Suprapubic skin (tissue), 4 donors: ENCODE results near the gene UBN1. TPM values are rescaled to one million over a fixed set of nuclear protein-coding genes. Genes with fewer than 3 reads are reported as not detected.

Source experiments
- DNase-seq, 2 donors: peaks; one replicate each; pipeline ENCODE4 v3.0.0-alpha.2; 2019; ENCODE audit warnings: low spot score in 2 of 2
- H3K27ac ChIP-seq: fragments of 200-600 bp; sonication (generic); one replicate; pipeline ENCODE4 v1.5.1; 2019
- H3K27me3 ChIP-seq: fragments of 200-600 bp; sonication (generic); one replicate; pipeline ENCODE4 v1.5.1; 2019
- H3K36me3 ChIP-seq: fragments of 200-600 bp; sonication (generic); one replicate; pipeline ENCODE4 v1.5.1; 2019
- H3K4me1 ChIP-seq: fragments of 200-600 bp; sonication (generic); one replicate; pipeline ENCODE4 v1.5.1; 2019
- H3K4me3 ChIP-seq: fragments of 200-600 bp; sonication (generic); one replicate; pipeline ENCODE4 v1.5.1; 2019; ENCODE audit warnings: mild to moderate bottlenecking
- H3K9me3 ChIP-seq: fragments of 200-600 bp; sonication (generic); one replicate; pipeline ENCODE4 v1.5.1; 2019
- CTCF ChIP-seq, 2 donors: fragments of 200-600 bp in 1 of 2; fragments of 450-650 bp in 1 of 2; sonication (generic) in 1 of 2; IDR thresholded peaks; one replicate each; pipeline ENCODE4 v1.5.1; 2016 to 2019; ENCODE audit warnings: antibody characterized with exemption in 2 of 2, mild to moderate bottlenecking in 1 of 2, moderate library complexity in 1 of 2
- EP300 ChIP-seq: sonication (generic); formaldehyde crosslinking; IDR thresholded peaks from one replicate; pipeline ENCODE4 v1.6.1; 2017; ENCODE audit warnings: antibody characterized with exemption
- POLR2A ChIP-seq, 2 donors: fragments of 450-650 bp; IDR thresholded peaks; one replicate each; pipeline ENCODE4 v1.6.1; 2017; ENCODE audit warnings: antibody characterized with exemption in 2 of 2, mild to moderate bottlenecking in 2 of 2, moderate library complexity in 2 of 2
- POLR2AphosphoS5 ChIP-seq, 3 donors: sonication (generic); formaldehyde crosslinking; IDR thresholded peaks; one replicate each; pipeline ENCODE4 v1.6.1; 2017; ENCODE audit warnings: antibody characterized with exemption in 3 of 3
- WGBS: methylation state at CpG from one replicate; pipeline ENCODE4 v1.1.5; 2018; 5-methylcytosine and 5-hydroxymethylcytosine counted together
- total RNA-seq, 4 donors: library from RNA; depleted of rRNA; stranded (reverse); fragments of >200 nt; gene quantifications; one replicate each; pipeline ENCODE4 v1.1.0, GENCODE V29; 2016

Gene UBN1, protein sequence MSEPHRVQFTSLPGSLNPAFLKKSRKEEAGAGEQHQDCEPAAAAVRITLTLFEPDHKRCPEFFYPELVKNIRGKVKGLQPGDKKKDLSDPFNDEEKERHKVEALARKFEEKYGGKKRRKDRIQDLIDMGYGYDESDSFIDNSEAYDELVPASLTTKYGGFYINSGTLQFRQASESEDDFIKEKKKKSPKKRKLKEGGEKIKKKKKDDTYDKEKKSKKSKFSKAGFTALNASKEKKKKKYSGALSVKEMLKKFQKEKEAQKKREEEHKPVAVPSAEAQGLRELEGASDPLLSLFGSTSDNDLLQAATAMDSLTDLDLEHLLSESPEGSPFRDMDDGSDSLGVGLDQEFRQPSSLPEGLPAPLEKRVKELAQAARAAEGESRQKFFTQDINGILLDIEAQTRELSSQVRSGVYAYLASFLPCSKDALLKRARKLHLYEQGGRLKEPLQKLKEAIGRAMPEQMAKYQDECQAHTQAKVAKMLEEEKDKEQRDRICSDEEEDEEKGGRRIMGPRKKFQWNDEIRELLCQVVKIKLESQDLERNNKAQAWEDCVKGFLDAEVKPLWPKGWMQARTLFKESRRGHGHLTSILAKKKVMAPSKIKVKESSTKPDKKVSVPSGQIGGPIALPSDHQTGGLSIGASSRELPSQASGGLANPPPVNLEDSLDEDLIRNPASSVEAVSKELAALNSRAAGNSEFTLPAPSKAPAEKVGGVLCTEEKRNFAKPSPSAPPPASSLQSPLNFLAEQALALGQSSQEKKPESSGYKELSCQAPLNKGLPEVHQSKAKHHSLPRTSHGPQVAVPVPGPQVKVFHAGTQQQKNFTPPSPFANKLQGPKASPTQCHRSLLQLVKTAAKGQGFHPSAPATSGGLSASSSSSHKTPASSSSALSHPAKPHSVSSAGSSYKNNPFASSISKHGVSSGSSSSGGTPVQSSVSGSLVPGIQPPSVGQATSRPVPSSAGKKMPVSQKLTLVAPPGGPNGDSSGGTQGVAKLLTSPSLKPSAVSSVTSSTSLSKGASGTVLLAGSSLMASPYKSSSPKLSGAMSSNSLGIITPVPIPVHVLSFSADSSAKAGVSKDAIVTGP (N-terminal part only)
- 10 to 100 TPM; 25.7 to 43.9 (median 38.6) TPM for total RNA-seq

DNA sequence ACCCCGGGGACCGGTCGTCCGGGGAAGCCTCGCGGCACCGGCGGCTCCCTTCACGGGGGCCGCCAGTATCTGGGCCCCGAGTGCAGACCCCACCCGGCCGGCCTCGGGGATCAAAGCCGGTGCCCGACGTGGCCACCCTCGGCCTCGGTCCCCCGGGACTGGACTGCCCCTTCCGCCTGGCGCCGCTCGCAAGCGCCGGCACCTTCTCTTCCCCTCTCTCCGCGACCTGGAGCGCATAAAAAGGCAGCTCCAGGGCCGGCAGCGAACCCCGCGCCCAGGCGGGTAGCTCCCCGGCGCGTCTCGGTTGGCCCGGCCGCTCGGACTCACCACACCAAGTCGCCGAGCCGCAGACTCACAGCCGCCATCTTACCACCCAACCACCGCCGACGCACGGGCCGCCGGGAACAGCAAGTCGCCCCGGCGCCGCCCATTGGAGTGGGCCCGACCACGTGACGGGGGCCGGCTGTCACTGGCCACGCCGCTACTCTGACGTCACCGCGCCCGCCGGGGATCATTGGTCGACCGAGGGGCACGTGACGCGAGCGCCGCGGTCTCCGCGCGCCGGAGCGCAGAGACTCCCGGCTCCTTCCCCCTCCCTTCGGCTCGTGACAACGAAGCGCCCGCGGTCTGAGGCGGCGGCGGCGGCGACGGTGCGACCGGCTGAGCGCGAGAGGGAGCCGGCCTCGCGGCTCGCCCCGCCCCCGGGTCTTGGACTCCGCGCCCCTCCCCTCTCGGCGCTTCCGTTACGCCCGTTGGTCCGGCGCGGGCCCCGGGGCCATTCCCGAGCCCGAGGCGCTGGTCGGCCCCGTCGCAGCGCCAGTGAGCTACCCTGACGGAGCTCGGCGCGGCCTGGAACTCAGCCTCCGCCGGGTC, at the start of gene UBN1, which contains the start of gene GLYR1:
TSS of gene UBN1 (plus strand) at position 581 of the 873 bp plus-strand sequence. CDS start 5,437 bp downstream, outside the sequence.
TSS of gene GLYR1 (minus strand) at position 388 of the 873 bp plus-strand sequence. CDS start at position 365, 23 bp downstream.
- peak; percentile 100 for DNase-seq
- WGBS = no CpG with 5 or more reads among the region's 126 CpGs
- H3K27ac ChIP-seq = peak within 1 kb of the TSS; percentile 95

DNA sequence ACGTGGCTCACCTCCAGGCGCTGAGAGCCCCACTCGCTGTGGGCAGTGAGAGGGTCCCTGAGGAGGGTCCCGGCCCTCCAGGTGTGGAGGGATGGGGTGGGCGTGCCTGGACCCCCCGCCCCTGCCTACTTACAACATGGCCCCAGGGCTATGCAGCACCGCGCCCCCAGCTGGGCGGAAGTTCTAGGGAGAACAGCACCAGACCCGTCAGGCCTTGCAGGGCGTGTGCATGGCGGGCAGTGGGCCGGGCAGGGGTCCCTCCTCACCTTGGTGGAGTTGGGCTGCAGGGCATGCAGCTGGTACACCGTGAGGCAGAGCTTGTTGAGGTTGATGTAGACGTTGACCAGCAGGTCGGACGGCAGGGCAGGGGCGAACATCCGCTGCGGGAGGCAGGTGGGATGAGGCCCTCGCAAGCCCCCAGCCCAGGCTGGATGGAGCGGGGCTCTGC, 49.5 kb upstream of the UBN1 start:
- Histone ChIP-seq H3K9me3 (no peaks in the 10 kb centered on the region), H3K4me1 (peaks cover 21% of the 10 kb centered on the region), H3K36me3 (peaks cover 24% of the 10 kb centered on the region), H3K27me3 (no peaks in the 10 kb centered on the region), H3K4me3 (no peak overlapping the region), H3K27ac (no peak overlapping the region)
- no peak for DNase-seq
- no peak for TF ChIP-seq EP300
- TF ChIP-seq POLR2A (IDR thresholded peaks at IDR 0.05) = no peak
- TF ChIP-seq POLR2AphosphoS5 (IDR thresholded peaks at IDR 0.05) = no peak
- TF ChIP-seq CTCF (IDR thresholded peaks at IDR 0.05) = no peak
- WGBS = no CpG with 5 or more reads among the region's 22 CpGs

More for the DNA sequence above, at the start of gene UBN1, which contains the start of gene GLYR1:
- H3K4me1 ChIP-seq = peaks cover 54% of the 10 kb centered on the region
- TF ChIP-seq POLR2A (IDR thresholded peaks at IDR 0.05) (peak; percentile 25 to 73), POLR2AphosphoS5 (IDR thresholded peaks at IDR 0.05) (peak; percentile 13 to 86 (median 66)), CTCF (IDR thresholded peaks at IDR 0.05) (no peak), EP300 (no peak)
- H3K36me3 ChIP-seq = peaks cover 28% of the 10 kb centered on the region
- peak within 1 kb of the TSS; percentile 81 for H3K4me3 ChIP-seq
- no peaks in the 10 kb centered on the region for H3K9me3 ChIP-seq
- no peaks in the 10 kb centered on the region for H3K27me3 ChIP-seq

DNA sequence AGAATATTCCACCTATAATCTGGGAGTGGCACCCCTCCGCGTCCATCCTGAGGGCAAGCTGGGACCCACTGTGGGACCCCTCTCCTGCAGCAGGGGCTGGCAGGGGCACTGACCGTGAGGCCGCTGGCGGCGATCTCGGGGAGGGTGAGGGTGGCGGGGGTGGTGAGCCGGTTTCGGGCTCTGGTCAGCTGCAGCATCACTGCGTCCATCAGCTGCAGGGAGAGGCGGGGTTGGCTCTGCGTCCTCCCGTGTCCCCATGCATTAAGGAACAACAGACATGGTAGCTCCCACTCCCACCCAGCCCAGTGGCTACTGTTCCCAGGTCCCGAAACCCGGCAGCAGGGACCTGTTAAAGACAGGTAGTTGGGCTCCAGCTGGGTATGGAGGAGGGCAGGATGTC, 48.8 kb upstream of the UBN1 start:
- no peak for TF ChIP-seq POLR2A (IDR thresholded peaks at IDR 0.05)
- TF ChIP-seq EP300 = no peak
- no peak for TF ChIP-seq CTCF (IDR thresholded peaks at IDR 0.05)
- no peak for TF ChIP-seq POLR2AphosphoS5 (IDR thresholded peaks at IDR 0.05)
- Histone ChIP-seq H3K27ac (no peak overlapping the region), H3K4me3 (no peak overlapping the region), H3K9me3 (no peaks in the 10 kb centered on the region), H3K4me1 (peaks cover 27% of the 10 kb centered on the region), H3K27me3 (no peaks in the 10 kb centered on the region), H3K36me3 (peaks cover 24% of the 10 kb centered on the region)
- 96% methylated on average over 10 of the region's 16 CpGs for WGBS
- DNase-seq = no peak

DNA sequence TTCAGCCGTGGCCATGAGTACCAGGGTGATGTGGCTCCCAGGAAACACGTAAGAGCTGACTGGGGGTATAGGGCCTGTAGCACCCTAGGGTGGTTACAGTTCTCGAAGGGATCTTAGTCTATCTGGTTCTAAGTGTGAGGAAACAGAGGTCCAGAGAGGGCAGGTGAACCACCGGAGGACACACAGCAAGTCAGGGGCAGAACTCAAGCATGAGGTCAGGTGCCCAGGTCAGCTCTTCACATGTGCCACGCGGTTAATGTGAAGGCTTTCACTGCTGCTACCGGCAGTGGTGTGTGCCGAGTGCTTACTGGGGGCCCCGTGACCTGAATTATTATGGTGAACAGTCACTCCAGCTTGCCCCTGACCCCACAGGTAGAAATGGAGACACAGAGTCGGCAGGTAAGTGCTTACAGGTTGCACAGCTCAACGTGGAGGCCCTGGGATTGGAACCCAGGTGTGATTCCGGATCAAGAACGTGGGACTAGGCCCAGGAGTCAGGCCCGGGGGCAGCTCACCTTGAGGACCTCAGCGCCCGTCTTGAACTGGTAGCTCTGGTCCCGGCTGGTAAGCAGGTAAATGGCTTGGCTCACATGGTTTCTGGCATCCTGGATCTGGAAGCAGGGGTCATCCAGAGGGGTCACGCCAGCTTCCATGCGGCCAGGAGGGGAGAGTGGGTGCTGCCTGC, 48.0 kb upstream of the UBN1 start:
- Histone ChIP-seq H3K4me1 (peaks cover 29% of the 10 kb centered on the region), H3K36me3 (peaks cover 25% of the 10 kb centered on the region), H3K27ac (no peak overlapping the region), H3K27me3 (no peaks in the 10 kb centered on the region), H3K9me3 (no peaks in the 10 kb centered on the region), H3K4me3 (no peak overlapping the region)
- TF ChIP-seq EP300 (no peak), POLR2AphosphoS5 (IDR thresholded peaks at IDR 0.05) (no peak), POLR2A (IDR thresholded peaks at IDR 0.05) (no peak), CTCF (IDR thresholded peaks at IDR 0.05) (no peak)
- 96% methylated on average over 8 of the region's 19 CpGs for WGBS
- no peak for DNase-seq
